Activated naive CD4-positive, alpha-beta T cell treated with anti-CD3 and anti-CD28 coated beads, Interleukin-2, amount 10 ng/mL, durations not matched to agents 7 days and 5 days (primary cell): ENCODE data around the gene JPH4.

Source experiments
- CTCF ChIA-PET: fragments of 350-600 bp; sonication (Branson Sonifier 250); formaldehyde crosslinking; loops from one replicate; lab custom pipeline; 2021; ENCODE audit warnings: antibody characterized with exemption; lab: Charles Lee
- DNase-seq: peaks from one replicate; pipeline ENCODE4 v3.0.0-alpha.2; 2020
- H3K27ac Mint-ChIP-seq: one replicate; pipeline ENCODE4 v1.8.0; 2021; ENCODE audit warnings: mild to moderate bottlenecking, moderate library complexity, mixed read lengths
- H3K27me3 Mint-ChIP-seq: one replicate; pipeline ENCODE4 v1.8.0; 2021; ENCODE audit warnings: mild to moderate bottlenecking, mixed read lengths
- H3K36me3 Mint-ChIP-seq: one replicate; pipeline ENCODE4 v1.8.0; 2021; ENCODE audit warnings: mixed read lengths
- H3K4me1 Mint-ChIP-seq: one replicate; pipeline ENCODE4 v1.8.0; 2021; ENCODE audit warnings: mixed read lengths
- H3K4me3 Mint-ChIP-seq: one replicate; pipeline ENCODE4 v1.8.0; 2021; ENCODE audit warnings: mild to moderate bottlenecking, moderate library complexity, mixed read lengths
- H3K9me3 Mint-ChIP-seq: one replicate; pipeline ENCODE4 v1.8.0; 2021; ENCODE audit warnings: mixed read lengths

Gene JPH4

GRCh38 chr14:23561259-23561658 is 17.3 kb downstream of the JPH4 start:
- no peak overlapping the region for H3K27ac Mint-ChIP-seq
- CTCF ChIA-PET: interaction anchor here (0.6 to 15.2 kb wide), 8 partner anchors 9 to 81 kb away, joined by 3 to 238 read pairs (median 14); partner anchors contain the start of gene AP1G2
- DNase-seq: no peak
- H3K27me3 Mint-ChIP-seq: no peaks in the 10 kb centered on the region
- peaks cover 53% of the 10 kb centered on the region for H3K36me3 Mint-ChIP-seq
- H3K4me3 Mint-ChIP-seq: no peak overlapping the region
- H3K9me3 Mint-ChIP-seq: no peaks in the 10 kb centered on the region
- H3K4me1 Mint-ChIP-seq: peaks cover 49% of the 10 kb centered on the region

GRCh38 chr14:23559926-23560520 is 18.6 kb downstream of the JPH4 start:
- Mint-ChIP-seq H3K36me3 (peaks cover 46% of the 10 kb centered on the region), H3K4me1 (peaks cover 49% of the 10 kb centered on the region), H3K9me3 (no peaks in the 10 kb centered on the region), H3K27me3 (no peaks in the 10 kb centered on the region), H3K27ac (no peak overlapping the region), H3K4me3 (no peak overlapping the region)
- DNase-seq: no peak
- CTCF ChIA-PET: interaction anchor here (0.6 to 15.2 kb wide), 20 partner anchors 8 to 274 kb away, joined by 3 to 238 read pairs (median 4); partner anchors contain the start of genes AP1G2, HOMEZ, PABPN1 and PPP1R3E

- peaks cover 49% of the 10 kb centered on the region for H3K4me1 Mint-ChIP-seq
- H3K4me3 Mint-ChIP-seq: no peak overlapping the region
- H3K27ac Mint-ChIP-seq: peak overlapping the region; percentile 67
- no peaks in the 10 kb centered on the region for H3K9me3 Mint-ChIP-seq
- CTCF ChIA-PET: interaction anchor here (0.7 to 15.2 kb wide), 14 partner anchors 10 to 290 kb away, joined by 3 to 238 read pairs (median 6); partner anchors contain the start of genes AP1G2, HOMEZ and PABPN1
- H3K36me3 Mint-ChIP-seq: peaks cover 43% of the 10 kb centered on the region
- no peaks in the 10 kb centered on the region for H3K27me3 Mint-ChIP-seq
- peak; percentile 82 for DNase-seq
These were observed 19.3 kb downstream of the JPH4 start for GRCh38 chr14:23559010-23559925.

- no peak overlapping the region for H3K4me3 Mint-ChIP-seq
- CTCF ChIA-PET: interaction anchor here (0.9 to 15.2 kb wide), 10 partner anchors 8 to 289 kb away, joined by 3 to 238 read pairs (median 8); partner anchors contain the start of gene AP1G2
- H3K9me3 Mint-ChIP-seq: no peaks in the 10 kb centered on the region
- peaks cover 49% of the 10 kb centered on the region for H3K4me1 Mint-ChIP-seq
- DNase-seq: no peak
- H3K36me3 Mint-ChIP-seq: peaks cover 39% of the 10 kb centered on the region
- no peaks in the 10 kb centered on the region for H3K27me3 Mint-ChIP-seq
- peak overlapping the region; percentile 80 for H3K27ac Mint-ChIP-seq
These were observed 20.1 kb downstream of the JPH4 start for GRCh38 chr14:23558346-23559009.

- CTCF ChIA-PET: interaction anchor here (1.2 to 15.2 kb wide), 6 partner anchors 9 to 78 kb away, joined by 4 to 238 read pairs (median 32); partner anchors contain the start of gene AP1G2
- peak overlapping the region; percentile 61 for H3K4me3 Mint-ChIP-seq
These were observed 20.6 kb downstream of the JPH4 start for GRCh38 chr14:23557946-23558345.

GRCh38 chr14:23557521-23557920 is 21.1 kb downstream of the JPH4 start:
- H3K27ac Mint-ChIP-seq: peak overlapping the region; percentile 80
- H3K36me3 Mint-ChIP-seq: peaks cover 33% of the 10 kb centered on the region
- H3K4me3 Mint-ChIP-seq: peak overlapping the region; percentile 61
- no peak for DNase-seq
- H3K27me3 Mint-ChIP-seq: no peaks in the 10 kb centered on the region
- H3K4me1 Mint-ChIP-seq: peaks cover 47% of the 10 kb centered on the region
- no peaks in the 10 kb centered on the region for H3K9me3 Mint-ChIP-seq
- CTCF ChIA-PET: interaction anchor here (1.2 to 15.2 kb wide), 5 partner anchors 9 to 77 kb away, joined by 5 to 238 read pairs (median 38); partner anchors contain the start of gene AP1G2

More at GRCh38 chr14:23557946-23558345, 20.6 kb downstream of the JPH4 start:
- DNase-seq: no peak
- Mint-ChIP-seq H3K36me3 (peaks cover 36% of the 10 kb centered on the region), H3K9me3 (no peaks in the 10 kb centered on the region), H3K4me1 (peaks cover 48% of the 10 kb centered on the region), H3K27me3 (no peaks in the 10 kb centered on the region), H3K27ac (peak overlapping the region; percentile 80)

GRCh38 chr14:23556700-23557440 is 21.7 kb downstream of the JPH4 start:
- no peak for DNase-seq
- Mint-ChIP-seq H3K36me3 (peaks cover 30% of the 10 kb centered on the region), H3K4me1 (peaks cover 48% of the 10 kb centered on the region), H3K27ac (peak overlapping the region; percentile 91), H3K4me3 (peak overlapping the region; percentile 95), H3K27me3 (no peaks in the 10 kb centered on the region), H3K9me3 (no peaks in the 10 kb centered on the region)
- CTCF ChIA-PET: interaction anchor here (1.2 to 15.2 kb wide), 3 partner anchors 11 to 77 kb away, joined by 5 to 238 read pairs (median 51); partner anchors contain the start of gene AP1G2

- peak; percentile 97 for DNase-seq
- Mint-ChIP-seq H3K36me3 (peaks cover 25% of the 10 kb centered on the region), H3K9me3 (no peaks in the 10 kb centered on the region), H3K4me1 (peaks cover 51% of the 10 kb centered on the region), H3K27ac (peak within 1 kb of the TSS; percentile 91), H3K4me3 (peak within 1 kb of the TSS; percentile 95), H3K27me3 (no peaks in the 10 kb centered on the region)
- CTCF ChIA-PET: interaction anchor here (0.6 to 15.2 kb wide), 5 partner anchors 11 to 1461 kb away, joined by 3 to 238 read pairs (median 5); partner anchors contain the start of gene AP1G2
These were observed 22.5 kb downstream of the JPH4 start, which contains the start of gene THTPA for GRCh38 chr14:23555882-23556699. Gene THTPA (plus strand): TSS chr14:23556271. CDS start chr14:23556758, 487 bp downstream.

- peaks cover 51% of the 10 kb centered on the region for H3K4me1 Mint-ChIP-seq
- DNase-seq: no peak
- CTCF ChIA-PET: interaction anchor here (0.6 to 15.2 kb wide), 3 partner anchors 12 to 1460 kb away, joined by 3 to 238 read pairs (median 4); partner anchors contain the start of gene AP1G2
- peak overlapping the region; percentile 95 for H3K4me3 Mint-ChIP-seq
- H3K9me3 Mint-ChIP-seq: no peaks in the 10 kb centered on the region
- peak overlapping the region; percentile 91 for H3K27ac Mint-ChIP-seq
- H3K27me3 Mint-ChIP-seq: no peaks in the 10 kb centered on the region
- H3K36me3 Mint-ChIP-seq: peaks cover 21% of the 10 kb centered on the region
These were observed 23.1 kb downstream of the JPH4 start for GRCh38 chr14:23555533-23555881.

- Mint-ChIP-seq H3K4me1 (peaks cover 25% of the 10 kb centered on the region), H3K4me3 (no peak within 1 kb of the TSS), H3K27ac (peak within 1 kb of the TSS; percentile 64), H3K9me3 (no peaks in the 10 kb centered on the region), H3K27me3 (no peaks in the 10 kb centered on the region), H3K36me3 (peaks cover 2% of the 10 kb centered on the region)
- peak; percentile 86 for DNase-seq
- CTCF ChIA-PET: interaction anchor here (0.8 to 1.4 kb wide), 2 partner anchors 9 to 12 kb away, joined by 4 to 9 read pairs; no protein-coding TSS in a partner anchor
These were observed 27.1 kb downstream of the JPH4 start, which contains the start of gene ZFHX2 for GRCh38 chr14:23551266-23552028. Gene ZFHX2 (minus strand): TSS chr14:23551765. CDS start chr14:23535325, 16,440 bp downstream.

GRCh38 chr14:23550812-23551265 is 27.8 kb downstream of the JPH4 start:
- DNase-seq: no peak
- H3K27ac Mint-ChIP-seq: no peak overlapping the region
- peaks cover 20% of the 10 kb centered on the region for H3K4me1 Mint-ChIP-seq

More at GRCh38 chr14:23550812-23551265, 27.8 kb downstream of the JPH4 start:
- Mint-ChIP-seq H3K4me3 (no peak overlapping the region), H3K36me3 (no peaks in the 10 kb centered on the region), H3K9me3 (no peaks in the 10 kb centered on the region), H3K27me3 (no peaks in the 10 kb centered on the region)
- CTCF ChIA-PET: no interaction called here
